SK-N-SH treated with all-trans-retinoic acid at 6 μM for 48 hours (cell line): ENCODE results near the gene CTDNEP1.

ENCODE experiments used
- ATAC-seq: fragments of 200-7000 bp; cut with Tn5 transposase; 3 replicates; pipeline ENCODE4 v1.9.1; 2020; ENCODE audit warnings: mild to moderate bottlenecking, moderate library complexity
- ARNTL ChIP-seq: fragments of 450-650 bp; formaldehyde crosslinking; IDR thresholded peaks from 2 replicates; pipeline ENCODE4 v1.5.0; 2020; ENCODE audit warnings: low read depth, mild to moderate bottlenecking, moderate library complexity, borderline replicate concordance
- BACH2 ChIP-seq: fragments of 250-450 bp; sonication (Bioruptor Pico); IDR thresholded peaks from 2 replicates; pipeline ENCODE4 v1.9.0; 2021; ENCODE audit warnings: mild to moderate bottlenecking, borderline replicate concordance
- CSDC2 ChIP-seq: fragments of 250-450 bp; sonication (Bioruptor Pico); IDR thresholded peaks from 2 replicates; pipeline ENCODE4 v1.5.0; 2020; ENCODE audit warnings: mild to moderate bottlenecking, moderate library complexity
- ESRRG ChIP-seq: fragments of 250-450 bp; sonication (Bioruptor Pico); IDR thresholded peaks from 2 replicates; pipeline ENCODE4 v1.6.1; 2021; ENCODE audit warnings: mild to moderate bottlenecking
- ISL1 ChIP-seq: fragments of 250-450 bp; sonication (Bioruptor Pico); IDR thresholded peaks from 2 replicates; pipeline ENCODE4 v2.1.2; 2022; ENCODE audit warnings: mild to moderate bottlenecking, moderate library complexity
- OSR1 ChIP-seq: fragments of 250-450 bp; sonication (Bioruptor Pico); IDR thresholded peaks from 2 replicates; pipeline ENCODE4 v1.8.0; 2022; ENCODE audit warnings: moderate library complexity, mild to moderate bottlenecking, inconsistent platforms
- PPARA ChIP-seq: fragments of 250-450 bp; sonication (Bioruptor Pico); IDR thresholded peaks from 2 replicates; pipeline ENCODE4 v1.5.0; 2020; ENCODE audit warnings: mild to moderate bottlenecking, borderline replicate concordance
- RARB ChIP-seq: fragments of 250-450 bp; sonication (Bioruptor Pico); IDR thresholded peaks from 2 replicates; pipeline ENCODE4 v1.8.0; 2021; ENCODE audit warnings: mild to moderate bottlenecking, moderate library complexity
- SNAI2 ChIP-seq: fragments of 250-450 bp; sonication (Bioruptor Pico); IDR thresholded peaks from 2 replicates; pipeline ENCODE4 v1.5.0; 2020; ENCODE audit warnings: mild to moderate bottlenecking, moderate library complexity
- TCF4 ChIP-seq: fragments of 250-450 bp; sonication (Bioruptor Pico); IDR thresholded peaks from 2 replicates; pipeline ENCODE4 v1.8.0; 2021; ENCODE audit warnings: mild to moderate bottlenecking, moderate library complexity, borderline replicate concordance
- TOX ChIP-seq: fragments of 250-450 bp; sonication (Bioruptor Pico); IDR thresholded peaks from 2 replicates; pipeline ENCODE4 v1.8.0; 2021; ENCODE audit warnings: mild to moderate bottlenecking, moderate library complexity, borderline replicate concordance
- ZC3H10 ChIP-seq: fragments of 250-450 bp; sonication (Bioruptor Pico); IDR thresholded peaks from 2 replicates; pipeline ENCODE4 v1.5.1; 2021; ENCODE audit warnings: mild to moderate bottlenecking, moderate library complexity
- ZFP3 ChIP-seq: fragments of 250-450 bp; sonication (Bioruptor Pico); IDR thresholded peaks from 2 replicates; pipeline ENCODE4 v1.5.0; 2020; ENCODE audit warnings: mild to moderate bottlenecking, moderate library complexity
- ZFP30 ChIP-seq: fragments of 450-650 bp; formaldehyde crosslinking; IDR thresholded peaks from 2 replicates; pipeline ENCODE4 v1.5.0; 2022; ENCODE audit warnings: mild to moderate bottlenecking, moderate library complexity
- ZNF70 ChIP-seq: fragments of 450-650 bp; formaldehyde crosslinking; IDR thresholded peaks from 2 replicates; pipeline ENCODE4 v1.5.0; 2020; ENCODE audit warnings: mild to moderate bottlenecking, moderate library complexity
- ZNF8 ChIP-seq: fragments of 450-650 bp; formaldehyde crosslinking; IDR thresholded peaks from 2 replicates; pipeline ENCODE4 v1.5.0; 2020; ENCODE audit warnings: mild to moderate bottlenecking, moderate library complexity
- TF ChIP-seq, protein P1 (sequence below): fragments of 250-450 bp; sonication (Bioruptor Pico); IDR thresholded peaks from 2 replicates; pipeline ENCODE4 v1.8.0; 2021; ENCODE audit warnings: low read depth, mild to moderate bottlenecking, moderate library complexity, borderline replicate concordance
- TF ChIP-seq, protein P2 (sequence below): fragments of 250-450 bp; sonication (Bioruptor Pico); IDR thresholded peaks from 2 replicates; pipeline ENCODE4 v1.8.0; 2020; ENCODE audit warnings: mild to moderate bottlenecking, moderate library complexity, borderline replicate concordance
- TF ChIP-seq, protein P3 (sequence below): fragments of 250-450 bp; sonication (Bioruptor Pico); IDR thresholded peaks from 2 replicates; pipeline ENCODE4 v1.5.1; 2021; ENCODE audit warnings: mild to moderate bottlenecking, moderate library complexity
- TF ChIP-seq, protein P4 (sequence below): fragments of 250-450 bp; sonication (Bioruptor Pico); IDR thresholded peaks from 2 replicates; pipeline ENCODE4 v1.5.0; 2020; ENCODE audit warnings: mild to moderate bottlenecking, moderate library complexity
- TF ChIP-seq, protein P5 (sequence below): fragments of 250-450 bp; sonication (Bioruptor Pico); IDR thresholded peaks from 2 replicates; pipeline ENCODE4 v1.5.1; 2020; ENCODE audit warnings: low read depth, mild to moderate bottlenecking, moderate library complexity

The CTDNEP1 gene

DNA sequence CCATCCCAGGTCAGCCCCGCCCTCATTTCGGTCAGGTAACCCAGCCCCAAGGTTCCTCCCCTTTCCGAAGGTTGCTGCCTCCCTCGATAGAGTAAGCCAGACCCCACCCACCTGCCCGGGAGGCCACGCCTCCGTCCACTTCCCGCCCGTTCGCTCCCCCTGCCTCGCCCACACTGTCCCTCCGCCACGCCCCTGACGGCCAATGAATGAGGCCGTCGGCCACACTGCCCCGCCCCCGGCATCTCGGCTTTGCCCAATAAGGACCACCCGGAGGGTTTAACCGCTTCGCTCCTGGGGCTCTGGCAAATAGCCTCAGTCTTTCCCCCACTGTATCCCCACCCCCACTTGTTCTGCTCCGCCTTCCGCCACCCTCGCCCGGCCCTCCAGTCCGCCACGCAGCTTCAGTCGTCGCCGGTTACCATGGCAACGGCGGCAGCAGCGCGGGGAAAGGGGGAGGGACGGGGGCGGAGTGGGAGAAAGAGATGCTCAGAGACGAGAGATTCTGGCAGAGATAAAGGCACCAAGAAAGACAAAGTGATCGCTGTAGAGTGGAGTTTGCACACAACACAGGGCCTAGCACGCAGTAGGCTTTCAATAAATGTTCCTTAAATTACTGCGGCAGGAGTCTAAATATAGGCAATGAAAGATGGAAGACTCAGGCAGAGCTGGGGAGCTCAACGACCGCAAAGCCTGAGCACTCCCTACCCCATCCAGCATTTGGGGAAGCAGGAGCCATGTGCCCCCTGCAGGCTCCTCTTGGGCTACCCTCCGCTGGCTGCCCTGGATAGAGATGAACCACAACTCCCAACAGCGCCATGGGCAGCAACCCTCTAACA, 37.0 kb downstream of the CTDNEP1 start:
- ATAC-seq = peak; percentile 87
- TF ChIP-seq ESRRG = no peak
- TF ChIP-seq ZFP30 = no peak
- TF ChIP-seq PPARA = no peak
- TF ChIP-seq BACH2 (CRISPR knock-in tag) = no peak
- no peak for TF ChIP-seq OSR1
- TF ChIP-seq ZNF70 (CRISPR knock-in tag) = no peak
- TF ChIP-seq, protein P1, sequence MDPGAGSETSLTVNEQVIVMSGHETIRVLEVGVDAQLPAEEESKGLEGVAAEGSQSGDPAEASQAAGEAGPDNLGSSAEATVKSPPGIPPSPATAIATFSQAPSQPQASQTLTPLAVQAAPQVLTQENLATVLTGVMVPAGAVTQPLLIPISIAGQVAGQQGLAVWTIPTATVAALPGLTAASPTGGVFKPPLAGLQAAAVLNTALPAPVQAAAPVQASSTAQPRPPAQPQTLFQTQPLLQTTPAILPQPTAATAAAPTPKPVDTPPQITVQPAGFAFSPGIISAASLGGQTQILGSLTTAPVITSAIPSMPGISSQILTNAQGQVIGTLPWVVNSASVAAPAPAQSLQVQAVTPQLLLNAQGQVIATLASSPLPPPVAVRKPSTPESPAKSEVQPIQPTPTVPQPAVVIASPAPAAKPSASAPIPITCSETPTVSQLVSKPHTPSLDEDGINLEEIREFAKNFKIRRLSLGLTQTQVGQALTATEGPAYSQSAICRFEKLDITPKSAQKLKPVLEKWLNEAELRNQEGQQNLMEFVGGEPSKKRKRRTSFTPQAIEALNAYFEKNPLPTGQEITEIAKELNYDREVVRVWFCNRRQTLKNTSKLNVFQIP (CRISPR knock-in tag) = no peak
- TF ChIP-seq ZFP3 (CRISPR knock-in tag) = no peak
- no peak for TF ChIP-seq RARB (CRISPR knock-in tag)
- no peak for TF ChIP-seq ARNTL (CRISPR knock-in tag)
- TF ChIP-seq TCF4 = no peak
- TF ChIP-seq, protein P2, sequence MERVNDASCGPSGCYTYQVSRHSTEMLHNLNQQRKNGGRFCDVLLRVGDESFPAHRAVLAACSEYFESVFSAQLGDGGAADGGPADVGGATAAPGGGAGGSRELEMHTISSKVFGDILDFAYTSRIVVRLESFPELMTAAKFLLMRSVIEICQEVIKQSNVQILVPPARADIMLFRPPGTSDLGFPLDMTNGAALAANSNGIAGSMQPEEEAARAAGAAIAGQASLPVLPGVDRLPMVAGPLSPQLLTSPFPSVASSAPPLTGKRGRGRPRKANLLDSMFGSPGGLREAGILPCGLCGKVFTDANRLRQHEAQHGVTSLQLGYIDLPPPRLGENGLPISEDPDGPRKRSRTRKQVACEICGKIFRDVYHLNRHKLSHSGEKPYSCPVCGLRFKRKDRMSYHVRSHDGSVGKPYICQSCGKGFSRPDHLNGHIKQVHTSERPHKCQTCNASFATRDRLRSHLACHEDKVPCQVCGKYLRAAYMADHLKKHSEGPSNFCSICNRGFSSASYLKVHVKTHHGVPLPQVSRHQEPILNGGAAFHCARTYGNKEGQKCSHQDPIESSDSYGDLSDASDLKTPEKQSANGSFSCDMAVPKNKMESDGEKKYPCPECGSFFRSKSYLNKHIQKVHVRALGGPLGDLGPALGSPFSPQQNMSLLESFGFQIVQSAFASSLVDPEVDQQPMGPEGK (CRISPR knock-in tag) = no peak
- TF ChIP-seq, protein P3, sequence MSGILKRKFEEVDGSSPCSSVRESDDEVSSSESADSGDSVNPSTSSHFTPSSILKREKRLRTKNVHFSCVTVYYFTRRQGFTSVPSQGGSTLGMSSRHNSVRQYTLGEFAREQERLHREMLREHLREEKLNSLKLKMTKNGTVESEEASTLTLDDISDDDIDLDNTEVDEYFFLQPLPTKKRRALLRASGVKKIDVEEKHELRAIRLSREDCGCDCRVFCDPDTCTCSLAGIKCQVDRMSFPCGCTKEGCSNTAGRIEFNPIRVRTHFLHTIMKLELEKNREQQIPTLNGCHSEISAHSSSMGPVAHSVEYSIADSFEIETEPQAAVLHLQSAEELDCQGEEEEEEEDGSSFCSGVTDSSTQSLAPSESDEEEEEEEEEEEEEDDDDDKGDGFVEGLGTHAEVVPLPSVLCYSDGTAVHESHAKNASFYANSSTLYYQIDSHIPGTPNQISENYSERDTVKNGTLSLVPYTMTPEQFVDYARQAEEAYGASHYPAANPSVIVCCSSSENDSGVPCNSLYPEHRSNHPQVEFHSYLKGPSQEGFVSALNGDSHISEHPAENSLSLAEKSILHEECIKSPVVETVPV (CRISPR knock-in tag) = no peak
- no peak for TF ChIP-seq ISL1 (CRISPR knock-in tag)

DNA sequence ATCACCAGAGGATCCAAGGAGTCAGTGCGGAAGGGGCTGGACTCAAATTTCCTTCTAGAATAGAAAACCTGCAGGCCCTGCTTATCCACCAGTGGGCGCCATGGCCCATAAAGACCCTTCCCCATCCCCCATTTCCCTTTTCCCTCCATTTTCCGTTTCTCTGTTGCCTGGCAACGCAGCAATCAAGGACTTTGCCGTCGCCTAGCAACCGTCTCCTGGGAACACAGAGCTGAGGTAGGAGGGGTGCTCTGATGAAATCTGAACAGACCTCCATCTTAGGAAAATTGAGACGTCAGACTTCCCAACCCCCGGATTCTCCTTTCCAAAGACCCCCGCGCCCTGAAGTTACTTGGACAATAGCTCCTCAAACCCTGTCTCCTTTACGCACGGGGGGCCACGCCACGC, 37.6 kb downstream of the CTDNEP1 start:
- no peak for ATAC-seq
- TF ChIP-seq SNAI2 (CRISPR knock-in tag) (no peak), PPARA (no peak), ZFP3 (CRISPR knock-in tag) (no peak), ZC3H10 (CRISPR knock-in tag) (no peak), ISL1 (CRISPR knock-in tag) (no peak), ZFP30 (no peak), TOX (CRISPR knock-in tag) (no peak), CSDC2 (CRISPR knock-in tag) (no peak), ZNF8 (CRISPR knock-in tag) (no peak), TCF4 (no peak)
- TF ChIP-seq, protein P4, sequence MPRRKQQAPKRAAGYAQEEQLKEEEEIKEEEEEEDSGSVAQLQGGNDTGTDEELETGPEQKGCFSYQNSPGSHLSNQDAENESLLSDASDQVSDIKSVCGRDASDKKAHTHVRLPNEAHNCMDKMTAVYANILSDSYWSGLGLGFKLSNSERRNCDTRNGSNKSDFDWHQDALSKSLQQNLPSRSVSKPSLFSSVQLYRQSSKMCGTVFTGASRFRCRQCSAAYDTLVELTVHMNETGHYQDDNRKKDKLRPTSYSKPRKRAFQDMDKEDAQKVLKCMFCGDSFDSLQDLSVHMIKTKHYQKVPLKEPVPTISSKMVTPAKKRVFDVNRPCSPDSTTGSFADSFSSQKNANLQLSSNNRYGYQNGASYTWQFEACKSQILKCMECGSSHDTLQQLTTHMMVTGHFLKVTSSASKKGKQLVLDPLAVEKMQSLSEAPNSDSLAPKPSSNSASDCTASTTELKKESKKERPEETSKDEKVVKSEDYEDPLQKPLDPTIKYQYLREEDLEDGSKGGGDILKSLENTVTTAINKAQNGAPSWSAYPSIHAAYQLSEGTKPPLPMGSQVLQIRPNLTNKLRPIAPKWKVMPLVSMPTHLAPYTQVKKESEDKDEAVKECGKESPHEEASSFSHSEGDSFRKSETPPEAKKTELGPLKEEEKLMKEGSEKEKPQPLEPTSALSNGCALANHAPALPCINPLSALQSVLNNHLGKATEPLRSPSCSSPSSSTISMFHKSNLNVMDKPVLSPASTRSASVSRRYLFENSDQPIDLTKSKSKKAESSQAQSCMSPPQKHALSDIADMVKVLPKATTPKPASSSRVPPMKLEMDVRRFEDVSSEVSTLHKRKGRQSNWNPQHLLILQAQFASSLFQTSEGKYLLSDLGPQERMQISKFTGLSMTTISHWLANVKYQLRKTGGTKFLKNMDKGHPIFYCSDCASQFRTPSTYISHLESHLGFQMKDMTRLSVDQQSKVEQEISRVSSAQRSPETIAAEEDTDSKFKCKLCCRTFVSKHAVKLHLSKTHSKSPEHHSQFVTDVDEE = no peak
- TF ChIP-seq, protein P1 (CRISPR knock-in tag) = no peak
- TF ChIP-seq, protein P5, sequence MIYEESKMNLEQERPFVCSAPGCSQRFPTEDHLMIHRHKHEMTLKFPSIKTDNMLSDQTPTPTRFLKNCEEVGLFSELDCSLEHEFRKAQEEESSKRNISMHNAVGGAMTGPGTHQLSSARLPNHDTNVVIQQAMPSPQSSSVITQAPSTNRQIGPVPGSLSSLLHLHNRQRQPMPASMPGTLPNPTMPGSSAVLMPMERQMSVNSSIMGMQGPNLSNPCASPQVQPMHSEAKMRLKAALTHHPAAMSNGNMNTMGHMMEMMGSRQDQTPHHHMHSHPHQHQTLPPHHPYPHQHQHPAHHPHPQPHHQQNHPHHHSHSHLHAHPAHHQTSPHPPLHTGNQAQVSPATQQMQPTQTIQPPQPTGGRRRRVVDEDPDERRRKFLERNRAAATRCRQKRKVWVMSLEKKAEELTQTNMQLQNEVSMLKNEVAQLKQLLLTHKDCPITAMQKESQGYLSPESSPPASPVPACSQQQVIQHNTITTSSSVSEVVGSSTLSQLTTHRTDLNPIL (CRISPR knock-in tag) = no peak
